Transverse colon (tissue), 4 donors: Measurements from ENCODE around the gene FGD4. TPM values are rescaled to one million over a fixed set of nuclear protein-coding genes. Genes with fewer than 3 reads are reported as not detected.

ENCODE experiments used
- DNase-seq: peaks from one replicate; pipeline ENCODE4 v3.0.0-alpha.2; 2019
- H3K27ac ChIP-seq, 4 donors: fragments of 200-600 bp; sonication (generic); 2 replicates each; pipeline ENCODE4 v1.5.1; 2016 to 2018; ENCODE audit warnings: inconsistent platforms in 4 of 4
- H3K27me3 ChIP-seq: fragments of 200-600 bp; sonication (generic); 2 replicates; pipeline ENCODE4 v1.5.1; 2017; ENCODE audit warnings: inconsistent platforms
- H3K36me3 ChIP-seq, 4 donors: fragments of 200-600 bp; sonication (generic); 2 replicates each; pipeline ENCODE4 v1.5.1; 2017 to 2019; ENCODE audit warnings: inconsistent platforms in 4 of 4
- H3K4me1 ChIP-seq, 4 donors: fragments of 200-600 bp; sonication (generic); 2 replicates each; pipeline ENCODE4 v1.5.1; 2017 to 2020; ENCODE audit warnings: inconsistent platforms in 4 of 4
- H3K4me3 ChIP-seq, 4 donors: fragments of 200-600 bp; sonication (generic); 1 replicate in 1 of 4; 2 replicates in 3 of 4; pipeline versions ENCODE4 v1.5.1 to v1.6.1; 2017 to 2019; ENCODE audit warnings: inconsistent platforms in 4 of 4
- H3K9me3 ChIP-seq, 2 donors: fragments of 200-600 bp; sonication (generic); 2 replicates each; pipeline ENCODE4 v1.5.1; 2017 to 2019; ENCODE audit warnings: inconsistent platforms in 2 of 2
- CTCF ChIP-seq, 5 experiments: fragments of 200-600 bp in 3 of 5; fragments of 450-650 bp in 2 of 5; sonication (generic) in 3 of 5; IDR thresholded peaks; 1 replicate in 2 of 5; 2 replicates in 3 of 5; pipeline ENCODE4 v1.5.1; 2016 to 2017; ENCODE audit warnings: antibody characterized with exemption in 5 of 5, inconsistent platforms in 3 of 5, mild to moderate bottlenecking in 2 of 5, moderate library complexity in 1 of 5
- EP300 ChIP-seq: sonication (generic); formaldehyde crosslinking; IDR thresholded peaks from one replicate; pipeline ENCODE4 v1.6.1; 2017; ENCODE audit warnings: antibody characterized with exemption, low read depth
- POLR2A ChIP-seq: fragments of 450-650 bp; IDR thresholded peaks from one replicate; pipeline ENCODE4 v1.6.1; 2016; ENCODE audit warnings: antibody characterized with exemption, mild to moderate bottlenecking, moderate library complexity
- POLR2AphosphoS5 ChIP-seq, 3 donors: sonication (generic); formaldehyde crosslinking; IDR thresholded peaks; one replicate each; pipeline ENCODE4 v1.6.1; 2016; ENCODE audit warnings: antibody characterized with exemption in 3 of 3
- WGBS, 2 donors: methylation state at CpG; one replicate each; pipeline ENCODE4 v1.1.5; 2018; ENCODE audit warnings: low coverage in 1 of 2; 5-methylcytosine and 5-hydroxymethylcytosine counted together
- in situ Hi-C, 4 donors: fragments of 200-750 bp; cut with MboI; loops; one replicate each; pipeline versions ENCODE4 v1.15.0 to v1.15.1; 2017; ENCODE audit warnings: low sequenced_read_pairs in 3 of 4, low pct_ligation_motif_present in 1 of 4, low pct_unique_long_range_greater_than_20kb in 1 of 4
- intact Hi-C: fragments of 100-400 bp; cut with DNase I; formaldehyde crosslinking; loops from one replicate; pipeline ENCODE4 v1.15.1; 2023; ENCODE audit warnings: low total_unique reads
- total RNA-seq, 4 donors: library from RNA; depleted of rRNA; stranded (reverse); fragments of >200 nt; gene quantifications; one replicate each; pipeline ENCODE4 v1.1.0, GENCODE V29; 2016

FGD4 gene
- total RNA-seq, 4 donors from 2014 or later = 80.2 to 132 (median 98.2) TPM

GRCh38 chr12:32651151-32651955 is 252.0 kb downstream of the FGD4 start:
- in situ Hi-C loops = loop anchor here in 3 of 4 donors (10.0 to 25.0 kb wide), 3 partner anchors 197 to 289 kb away; no protein-coding TSS in a partner anchor
- Histone ChIP-seq H3K4me3 (no peak overlapping the region), H3K36me3 (no peaks in the 10 kb centered on the region), H3K9me3 (no peaks in the 10 kb centered on the region), H3K27ac (no peak overlapping the region), H3K4me1 (no peaks in the 10 kb centered on the region), H3K27me3 (no peaks in the 10 kb centered on the region)
- DNase-seq = no peak
- intact Hi-C loops = loop anchor here (10.0 kb wide), 1 partner anchor 187 kb away; no protein-coding TSS in a partner anchor
- no peak for TF ChIP-seq POLR2AphosphoS5 (IDR thresholded peaks at IDR 0.05)
- TF ChIP-seq CTCF (IDR thresholded peaks at IDR 0.05) = no peak
- no peak for TF ChIP-seq EP300
- no peak for TF ChIP-seq POLR2A
- WGBS, 2 donors = 72 to 92% methylated on average over 3 to 5 of the region's 5 CpGs

- intact Hi-C loops = loop anchor here (10.0 kb wide), 1 partner anchor 187 kb away; no protein-coding TSS in a partner anchor
- TF ChIP-seq POLR2A (no peak), POLR2AphosphoS5 (IDR thresholded peaks at IDR 0.05) (no peak), EP300 (no peak), CTCF (IDR thresholded peaks at IDR 0.05) (no peak)
- WGBS, 2 donors = 85% methylated on average over 4 of the region's 4 CpGs; no CpG with 5 or more reads in 1 of the 2 donors
- DNase-seq = no peak
- Histone ChIP-seq H3K4me1 (no peaks in the 10 kb centered on the region), H3K9me3 (no peaks in the 10 kb centered on the region), H3K27me3 (no peaks in the 10 kb centered on the region), H3K4me3 (no peak overlapping the region), H3K36me3 (no peaks in the 10 kb centered on the region), H3K27ac (no peak overlapping the region)
- in situ Hi-C loops = loop anchor here in 3 of 4 donors (10.0 to 25.0 kb wide), 3 partner anchors 197 to 290 kb away; no protein-coding TSS in a partner anchor
Observed at GRCh38 chr12:32651956-32652210, 252.5 kb downstream of the FGD4 start.

GRCh38 chr12:32659908-32660440 is 260.6 kb downstream of the FGD4 start:
- intact Hi-C loops (loop anchor here (10.0 kb wide), 1 partner anchor 195 kb away; no protein-coding TSS in a partner anchor), in situ Hi-C loops (loop anchor here in 3 of 4 donors (10.0 to 25.0 kb wide), 3 partner anchors 205 to 298 kb away; no protein-coding TSS in a partner anchor)
- WGBS, 2 donors = 12 to 33% methylated on average over 4 to 6 of the region's 6 CpGs
- Histone ChIP-seq H3K4me3 (no peak overlapping the region), H3K27me3 (no peaks in the 10 kb centered on the region), H3K36me3 (no peaks in the 10 kb centered on the region), H3K4me1 (peaks cover 0 to 10% (median 5%) of the 10 kb centered on the region in 4 donors), H3K9me3 (no peaks in the 10 kb centered on the region), H3K27ac (peak overlapping the region in 2 of 4 donors; percentile 13 to 24)
- no peak for TF ChIP-seq POLR2AphosphoS5 (IDR thresholded peaks at IDR 0.05)
- no peak for TF ChIP-seq POLR2A
- TF ChIP-seq EP300 = no peak
- TF ChIP-seq CTCF (IDR thresholded peaks at IDR 0.05) = no peak
- no peak for DNase-seq

- Histone ChIP-seq H3K9me3 (no peaks in the 10 kb centered on the region), H3K27ac (no peak overlapping the region), H3K4me3 (no peak overlapping the region), H3K4me1 (peaks cover 0 to 10% (median 5%) of the 10 kb centered on the region in 4 donors), H3K36me3 (no peaks in the 10 kb centered on the region), H3K27me3 (no peaks in the 10 kb centered on the region)
- intact Hi-C loops = no loop called here
- 88% methylated on average over 7 of the region's 7 CpGs; no CpG with 5 or more reads in 1 of the 2 donors for WGBS, 2 donors
- DNase-seq = no peak
- in situ Hi-C loops = loop anchor here in 2 of 4 donors (25.0 kb wide), 1 partner anchor 299 kb away; no protein-coding TSS in a partner anchor
- TF ChIP-seq POLR2AphosphoS5 (IDR thresholded peaks at IDR 0.05) = no peak
- no peak for TF ChIP-seq POLR2A
- TF ChIP-seq EP300 = no peak
- TF ChIP-seq CTCF (IDR thresholded peaks at IDR 0.05) = no peak
Observed at GRCh38 chr12:32661706-32662105, 262.3 kb downstream of the FGD4 start.
